Activated T-cell treated with anti-CD3 and anti-CD28 coated beads, Interleukin-2, amount 50 U/mL, for 24 hours (primary cell): ENCODE data around the gene AMZ1.
"Not testable (repeated sequence)": the region's sequence is repeated elsewhere in the genome, so short reads cannot be mapped to it uniquely, and the experiment has no call there.

Experiments used
- DNase-seq: peaks from one replicate; pipeline ENCODE4 v3.0.0-alpha.2; 2020
- H3K27ac Mint-ChIP-seq: 2 replicates; pipeline ENCODE4 v1.8.0; 2020; ENCODE audit warnings: mild to moderate bottlenecking, mixed read lengths
- H3K27me3 Mint-ChIP-seq: 2 replicates; pipeline ENCODE4 v1.8.0; 2020; ENCODE audit warnings: mixed read lengths
- H3K36me3 Mint-ChIP-seq: 2 replicates; pipeline ENCODE4 v1.8.0; 2020; ENCODE audit warnings: low read depth, mixed read lengths
- H3K4me1 Mint-ChIP-seq: 2 replicates; pipeline ENCODE4 v1.8.0; 2020; ENCODE audit warnings: low read depth, mixed read lengths
- H3K4me3 Mint-ChIP-seq: 2 replicates; pipeline ENCODE4 v1.8.0; 2020; ENCODE audit warnings: mild to moderate bottlenecking, moderate library complexity, mixed read lengths
- H3K9me3 Mint-ChIP-seq: 2 replicates; pipeline ENCODE4 v1.8.0; 2020; ENCODE audit warnings: mixed read lengths

AMZ1 gene

GRCh38 chr7:2670720-2671391 lies 17.1 kb upstream of the AMZ1 start:
- H3K36me3 Mint-ChIP-seq, result no peaks in the 10 kb centered on the region
- H3K27ac Mint-ChIP-seq, result no peak overlapping the region
- peaks cover 29% of the 10 kb centered on the region for H3K27me3 Mint-ChIP-seq
- peak; percentile 82 for DNase-seq
- H3K9me3 Mint-ChIP-seq, result no peaks in the 10 kb centered on the region
- peaks cover 6% of the 10 kb centered on the region for H3K4me1 Mint-ChIP-seq
- H3K4me3 Mint-ChIP-seq, result no peak overlapping the region

GRCh38 chr7:2673214-2673613 lies 14.8 kb upstream of the AMZ1 start:
- H3K4me3 Mint-ChIP-seq, H3K27ac Mint-ChIP-seq, H3K36me3 Mint-ChIP-seq, H3K9me3 Mint-ChIP-seq, DNase-seq, H3K4me1 Mint-ChIP-seq: not testable (repeated sequence)
- peaks cover 16% of the 10 kb centered on the region for H3K27me3 Mint-ChIP-seq

DNA sequence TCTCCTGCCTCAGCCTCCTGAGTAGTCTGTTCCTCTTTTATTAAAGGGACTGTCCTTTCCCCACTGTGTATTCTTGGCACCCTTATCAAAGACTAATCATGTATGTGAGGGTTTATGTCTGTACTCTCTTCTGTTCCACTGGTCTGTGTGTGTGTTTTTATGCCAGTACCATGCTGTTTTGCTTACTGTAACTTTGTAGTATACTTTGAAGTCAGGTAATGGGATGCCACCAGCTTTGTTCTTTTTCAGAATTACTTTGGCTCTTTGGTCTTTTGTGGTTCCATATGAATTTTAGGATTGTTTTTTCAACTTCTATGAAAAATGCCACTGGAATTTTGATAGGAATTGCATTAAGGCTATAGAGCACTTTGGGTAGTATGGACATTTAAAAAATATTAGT lies 14.1 kb upstream of the AMZ1 start:
- H3K4me3 Mint-ChIP-seq, result no peak overlapping the region
- H3K9me3 Mint-ChIP-seq, result no peaks in the 10 kb centered on the region

GRCh38 chr7:2675256-2675764 lies 12.7 kb upstream of the AMZ1 start:
- Mint-ChIP-seq H3K36me3 (no peaks in the 10 kb centered on the region), H3K4me1 (peaks cover 6% of the 10 kb centered on the region)

More for the DNA sequence above, 14.1 kb upstream of the AMZ1 start:
- peaks cover 6% of the 10 kb centered on the region for H3K4me1 Mint-ChIP-seq
- no peaks in the 10 kb centered on the region for H3K36me3 Mint-ChIP-seq
- no peak overlapping the region for H3K27ac Mint-ChIP-seq
- peaks cover 14% of the 10 kb centered on the region for H3K27me3 Mint-ChIP-seq
- no peak for DNase-seq

DNA sequence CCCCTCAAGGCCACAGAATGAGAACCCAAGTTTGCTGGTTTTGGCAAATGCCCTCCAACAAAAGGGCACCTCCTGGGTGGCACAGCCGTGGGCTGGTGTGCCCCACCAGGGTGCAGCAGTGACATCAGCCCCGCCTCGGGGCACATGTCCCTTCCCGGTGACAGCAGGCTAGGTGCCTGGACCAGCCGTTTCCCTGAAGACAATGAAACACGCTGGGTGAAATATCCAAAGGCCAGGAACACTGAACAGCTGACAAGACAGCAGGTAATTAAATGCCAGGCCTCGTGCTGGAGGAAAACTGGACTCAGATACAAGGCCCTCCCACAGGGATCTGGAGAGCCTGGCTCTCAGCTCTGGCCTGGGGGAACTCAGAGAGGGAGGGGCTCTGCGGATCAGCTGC lies 11.4 kb upstream of the AMZ1 start:
- H3K4me3 Mint-ChIP-seq, H3K27ac Mint-ChIP-seq, H3K36me3 Mint-ChIP-seq, H3K9me3 Mint-ChIP-seq, H3K27me3 Mint-ChIP-seq, H3K4me1 Mint-ChIP-seq, DNase-seq: not testable (repeated sequence)

More at GRCh38 chr7:2675256-2675764, 12.7 kb upstream of the AMZ1 start:
- no peak for DNase-seq
- no peak overlapping the region for H3K4me3 Mint-ChIP-seq
- H3K27ac Mint-ChIP-seq, result no peak overlapping the region
- H3K9me3 Mint-ChIP-seq, result no peaks in the 10 kb centered on the region
- peaks cover 8% of the 10 kb centered on the region for H3K27me3 Mint-ChIP-seq

DNA sequence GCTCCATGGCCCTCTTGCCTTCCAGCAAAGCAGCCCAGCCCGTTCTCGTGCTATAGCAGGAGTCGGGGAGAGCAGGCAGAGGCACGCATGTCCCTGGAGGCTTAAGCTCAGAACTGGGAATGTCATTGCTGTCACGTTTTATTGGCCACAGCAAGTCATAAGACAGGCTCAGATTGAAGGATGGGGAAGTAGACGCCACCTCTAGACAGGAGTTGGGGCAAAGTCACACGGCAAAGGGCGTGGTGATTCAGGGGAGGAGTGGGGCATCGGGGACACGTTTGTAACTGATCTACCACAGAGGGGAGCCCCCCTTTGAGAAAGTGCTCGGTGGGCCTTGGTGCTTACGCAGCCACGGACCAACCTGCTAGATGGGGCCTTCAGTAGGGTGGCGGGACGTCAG lies 9.5 kb upstream of the AMZ1 start:
- not testable (repeated sequence) for H3K27ac Mint-ChIP-seq, H3K9me3 Mint-ChIP-seq, H3K4me1 Mint-ChIP-seq, DNase-seq, H3K4me3 Mint-ChIP-seq, H3K36me3 Mint-ChIP-seq
- peaks cover 13% of the 10 kb centered on the region for H3K27me3 Mint-ChIP-seq

GRCh38 chr7:2679135-2680127 lies 8.6 kb upstream of the AMZ1 start:
- H3K36me3 Mint-ChIP-seq, H3K9me3 Mint-ChIP-seq, H3K27ac Mint-ChIP-seq, H3K4me1 Mint-ChIP-seq, DNase-seq, H3K4me3 Mint-ChIP-seq: not testable (repeated sequence)
- peaks cover 13% of the 10 kb centered on the region for H3K27me3 Mint-ChIP-seq

- H3K4me1 Mint-ChIP-seq, result no peaks in the 10 kb centered on the region
- H3K36me3 Mint-ChIP-seq, result no peaks in the 10 kb centered on the region
- H3K27ac Mint-ChIP-seq, result no peak overlapping the region
- peaks cover 13% of the 10 kb centered on the region for H3K27me3 Mint-ChIP-seq
- no peaks in the 10 kb centered on the region for H3K9me3 Mint-ChIP-seq
- DNase-seq, result no peak
- no peak overlapping the region for H3K4me3 Mint-ChIP-seq
Measured at GRCh38 chr7:2680256-2680655, 7.7 kb upstream of the AMZ1 start.

GRCh38 chr7:2680792-2681490 lies 7.1 kb upstream of the AMZ1 start:
- Mint-ChIP-seq H3K27me3 (peaks cover 16% of the 10 kb centered on the region), H3K4me3 (no peak overlapping the region), H3K4me1 (no peaks in the 10 kb centered on the region), H3K36me3 (no peaks in the 10 kb centered on the region), H3K9me3 (no peaks in the 10 kb centered on the region), H3K27ac (no peak overlapping the region)
- peak; percentile 71 for DNase-seq

DNA sequence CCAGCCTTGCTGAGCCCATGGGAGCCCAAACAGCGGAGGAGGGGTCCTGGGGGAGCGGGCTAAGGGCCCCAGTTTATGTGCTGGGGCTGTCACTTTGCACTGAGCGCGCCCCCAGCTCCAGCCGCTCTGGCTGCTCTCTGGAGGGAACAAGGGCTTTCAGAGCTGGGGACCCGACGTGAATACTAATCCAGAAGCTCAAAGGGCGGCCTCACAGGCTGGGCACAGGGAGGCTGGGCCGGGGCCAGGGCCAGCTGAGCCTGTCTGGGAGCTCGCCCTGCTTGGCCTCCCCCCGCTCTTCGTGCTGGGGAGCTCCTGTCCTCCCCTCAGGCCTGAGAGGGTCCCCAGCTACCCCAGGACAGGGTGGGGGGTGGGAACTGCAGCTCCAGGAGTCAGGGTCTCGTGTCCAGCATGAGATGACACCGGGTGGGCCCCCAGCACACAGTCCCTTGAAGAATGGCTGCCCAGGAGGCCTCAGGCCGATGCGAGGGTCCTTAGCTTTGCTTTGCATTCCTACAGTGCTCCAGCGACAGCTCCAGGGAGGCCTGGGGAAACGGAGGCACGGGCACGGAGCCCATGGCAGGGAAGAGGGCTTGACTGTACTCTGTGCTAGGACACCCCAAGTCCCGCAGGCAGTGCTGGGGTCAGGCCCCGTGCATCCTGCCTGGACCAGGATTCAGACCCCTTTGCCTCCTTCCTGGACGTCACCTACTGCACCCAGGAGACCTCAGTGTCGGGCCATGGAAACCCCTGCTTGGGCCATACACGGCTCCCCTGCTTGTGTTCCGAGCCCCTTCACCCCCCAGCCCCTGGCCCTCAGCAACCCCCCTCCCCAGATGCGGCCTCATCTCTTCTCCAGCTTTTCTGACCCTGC lies 5.8 kb upstream of the AMZ1 start:
- Mint-ChIP-seq H3K36me3 (no peaks in the 10 kb centered on the region), H3K27ac (no peak overlapping the region), H3K4me1 (no peaks in the 10 kb centered on the region), H3K4me3 (no peak overlapping the region), H3K9me3 (no peaks in the 10 kb centered on the region), H3K27me3 (peaks cover 24% of the 10 kb centered on the region)
- DNase-seq, result no peak

DNA sequence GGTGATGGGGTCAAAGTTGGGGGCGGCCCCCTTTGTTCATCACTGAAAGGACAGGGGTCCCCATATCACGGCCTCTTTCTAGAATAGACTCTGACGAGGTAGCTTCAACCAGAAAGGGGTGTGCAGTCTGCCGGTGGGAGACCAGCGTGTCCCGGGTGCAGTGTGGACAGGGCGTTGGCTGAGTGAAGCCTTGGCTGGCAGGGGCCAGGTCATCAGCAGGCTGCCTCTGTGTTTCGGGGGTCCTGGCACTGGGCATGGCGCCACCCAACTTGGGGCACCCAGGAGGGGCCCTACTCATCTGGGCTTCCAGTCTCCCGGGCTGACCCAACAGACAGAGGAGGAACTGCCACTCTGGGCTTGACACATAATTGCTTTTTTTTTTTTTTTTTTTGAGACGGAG lies 3.5 kb upstream of the AMZ1 start:
- H3K36me3 Mint-ChIP-seq, result no peaks in the 10 kb centered on the region
- no peaks in the 10 kb centered on the region for H3K9me3 Mint-ChIP-seq
- no peak for DNase-seq
- no peak overlapping the region for H3K4me3 Mint-ChIP-seq
- no peak overlapping the region for H3K27ac Mint-ChIP-seq
- H3K4me1 Mint-ChIP-seq, result peaks cover 8% of the 10 kb centered on the region
- peaks cover 43% of the 10 kb centered on the region for H3K27me3 Mint-ChIP-seq

GRCh38 chr7:2686101-2686500 lies 1.9 kb upstream of the AMZ1 start:
- DNase-seq, result no peak
- no peak overlapping the region for H3K27ac Mint-ChIP-seq
- peaks cover 55% of the 10 kb centered on the region for H3K27me3 Mint-ChIP-seq
- no peak overlapping the region for H3K4me3 Mint-ChIP-seq
- H3K9me3 Mint-ChIP-seq, result no peaks in the 10 kb centered on the region
- peaks cover 10% of the 10 kb centered on the region for H3K4me1 Mint-ChIP-seq
- H3K36me3 Mint-ChIP-seq, result no peaks in the 10 kb centered on the region

- DNase-seq, result no peak
- Mint-ChIP-seq H3K36me3 (no peaks in the 10 kb centered on the region), H3K9me3 (no peaks in the 10 kb centered on the region), H3K27me3 (peaks cover 58% of the 10 kb centered on the region), H3K4me3 (no peak overlapping the region), H3K27ac (no peak overlapping the region), H3K4me1 (peaks cover 10% of the 10 kb centered on the region)
Measured at GRCh38 chr7:2687338-2687869, 598 bp upstream of the AMZ1 start.
